Smooth muscle cell (in vitro differentiated cells): ENCODE results near the gene CSTF1. TPM values are rescaled to one million over a fixed set of nuclear protein-coding genes. Genes with fewer than 3 reads are reported as not detected.

ENCODE experiments used
- DNase-seq: peaks from one replicate; lab custom pipeline; 2025; ENCODE audit not compliant: unreplicated experiment; lab: John Stamatoyannopoulos, UW
- H2AFZ ChIP-seq: fragments of 200-600 bp; sonication (generic); 2 replicates; pipeline ENCODE4 v1.6.0; 2016; ENCODE audit warnings: antibody characterized with exemption, low read depth, mild to moderate bottlenecking
- H3F3A ChIP-seq: fragments of 200-600 bp; sonication (generic); 2 replicates; pipeline ENCODE4 v1.6.0; 2017; ENCODE audit warnings: antibody characterized with exemption, low read depth
- H3K27ac ChIP-seq: fragments of 200-600 bp; sonication (generic); 2 replicates; pipeline ENCODE4 v1.5.1; 2016; ENCODE audit warnings: low read depth, mild to moderate bottlenecking
- H3K27me3 ChIP-seq: fragments of 200-600 bp; sonication (generic); 2 replicates; pipeline ENCODE4 v1.6.1; 2016; ENCODE audit warnings: low read depth, mild to moderate bottlenecking
- H3K36me3 ChIP-seq: fragments of 200-600 bp; sonication (generic); 2 replicates; pipeline ENCODE4 v1.5.1; 2016; ENCODE audit warnings: low read depth
- H3K4me1 ChIP-seq: fragments of 200-600 bp; sonication (generic); 2 replicates; pipeline ENCODE4 v1.5.1; 2016; ENCODE audit warnings: low read depth
- H3K4me2 ChIP-seq: fragments of 200-600 bp; sonication (generic); 2 replicates; pipeline ENCODE4 v1.6.0; 2016; ENCODE audit warnings: mild to moderate bottlenecking
- H3K4me3 ChIP-seq: fragments of 200-600 bp; sonication (generic); 2 replicates; pipeline ENCODE4 v1.5.1; 2016; ENCODE audit warnings: mild to moderate bottlenecking
- H3K79me2 ChIP-seq: fragments of 200-600 bp; sonication (generic); 2 replicates; pipeline ENCODE4 v1.6.0; 2016; ENCODE audit warnings: low read depth, mild to moderate bottlenecking
- H3K9ac ChIP-seq: fragments of 200-600 bp; sonication (generic); 2 replicates; pipeline ENCODE4 v1.6.0; 2016; ENCODE audit warnings: low read depth
- H3K9me3 ChIP-seq: fragments of 200-600 bp; sonication (generic); replicated peaks from 2 replicates; pipeline ENCODE4 v1.5.1; 2016; ENCODE audit warnings: low read depth
- H4K20me1 ChIP-seq: fragments of 200-600 bp; sonication (generic); 2 replicates; pipeline ENCODE4 v1.6.0; 2016; ENCODE audit warnings: low read depth
- CTCF ChIP-seq: fragments of 200-600 bp; sonication (generic); IDR thresholded peaks from 2 replicates; pipeline ENCODE4 v1.5.1; 2017; ENCODE audit warnings: borderline replicate concordance, mild to moderate bottlenecking, antibody characterized with exemption; ENCODE audit not compliant: insufficient read depth, poor library complexity, severe bottlenecking
- WGBS: methylation state at CpG from one replicate; pipeline ENCODE4 v1.1.7; 2016; ENCODE audit warnings: low lambda C conversion rate; 5-methylcytosine and 5-hydroxymethylcytosine counted together
- polyA plus RNA-seq: library from polyadenylated mRNA; unstranded; fragments of >200 nt; fragmentation: Nextera tagmentation; extraction: Ambion mirVana; gene quantifications from 2 replicates; pipeline ENCODE4 v1.2.1, GENCODE V29; 2016
- total RNA-seq: library from RNA; depleted of rRNA; stranded (reverse); fragments of >200 nt; gene quantifications from 2 replicates; pipeline ENCODE4 v1.2.3, GENCODE V29; 2014

The CSTF1 gene
- total and polyA plus RNA-seq, 2 experiments from 2014 or later = 27.8 to 38.5 TPM

- TF ChIP-seq CTCF = no peak
These were observed 46.5 kb upstream of the CSTF1 start for GRCh38 chr20:56345911-56346310.

GRCh38 chr20:56347628-56348304 is 44.7 kb upstream of the CSTF1 start:
- Histone ChIP-seq H3K27ac (no peak overlapping the region), H3K4me3 (peak overlapping the region; percentile 27), H3F3A (no peaks in the 10 kb centered on the region), H4K20me1 (no peaks in the 10 kb centered on the region), H3K9ac (no peak overlapping the region), H3K9me3 (no peaks in the 10 kb centered on the region), H3K4me2 (peak overlapping the region; percentile 73), H2AFZ (peak overlapping the region; percentile 18), H3K27me3 (peaks cover 18% of the 10 kb centered on the region), H3K79me2 (no peaks in the 10 kb centered on the region), H3K36me3 (no peaks in the 10 kb centered on the region), H3K4me1 (peaks cover 21% of the 10 kb centered on the region)
- no peak for TF ChIP-seq CTCF
- WGBS = 21% methylated on average over 13 of the region's 13 CpGs
- no peak for DNase-seq

More at GRCh38 chr20:56345911-56346310, 46.5 kb upstream of the CSTF1 start:
- Histone ChIP-seq H3K9me3 (no peaks in the 10 kb centered on the region), H3K27ac (no peak overlapping the region), H3K9ac (no peak overlapping the region), H3K4me1 (peaks cover 21% of the 10 kb centered on the region), H4K20me1 (no peaks in the 10 kb centered on the region), H2AFZ (no peak overlapping the region), H3K36me3 (no peaks in the 10 kb centered on the region), H3F3A (no peaks in the 10 kb centered on the region), H3K27me3 (peaks cover 28% of the 10 kb centered on the region), H3K79me2 (no peaks in the 10 kb centered on the region), H3K4me3 (no peak overlapping the region), H3K4me2 (no peak overlapping the region)
- DNase-seq = no peak
- 87% methylated on average over 8 of the region's 8 CpGs for WGBS

- peaks cover 21% of the 10 kb centered on the region for H3K4me1 ChIP-seq
- H3K9ac ChIP-seq = no peak overlapping the region
- peak overlapping the region; percentile 73 for H3K4me2 ChIP-seq
- TF ChIP-seq CTCF = no peak
- H2AFZ ChIP-seq = peak overlapping the region; percentile 18
- H3K4me3 ChIP-seq = peak overlapping the region; percentile 27
- no peaks in the 10 kb centered on the region for H3K79me2 ChIP-seq
- no peak for DNase-seq
- H3K36me3 ChIP-seq = no peaks in the 10 kb centered on the region
- H4K20me1 ChIP-seq = no peaks in the 10 kb centered on the region
- H3F3A ChIP-seq = no peaks in the 10 kb centered on the region
- WGBS = 3% methylated on average over 5 of the region's 5 CpGs
- H3K27me3 ChIP-seq = peaks cover 13% of the 10 kb centered on the region
- H3K27ac ChIP-seq = no peak overlapping the region
- no peaks in the 10 kb centered on the region for H3K9me3 ChIP-seq
These were observed 44.1 kb upstream of the CSTF1 start for GRCh38 chr20:56348305-56348693.

GRCh38 chr20:56348746-56349145 is 43.7 kb upstream of the CSTF1 start:
- Histone ChIP-seq H3K27ac (no peak overlapping the region), H2AFZ (peak overlapping the region; percentile 18), H4K20me1 (no peaks in the 10 kb centered on the region), H3K9me3 (no peaks in the 10 kb centered on the region), H3F3A (no peaks in the 10 kb centered on the region), H3K36me3 (no peaks in the 10 kb centered on the region), H3K4me3 (peak overlapping the region; percentile 27), H3K4me2 (peak overlapping the region; percentile 73), H3K79me2 (no peaks in the 10 kb centered on the region), H3K9ac (no peak overlapping the region), H3K27me3 (peaks cover 8% of the 10 kb centered on the region), H3K4me1 (peaks cover 18% of the 10 kb centered on the region)
- no peak for TF ChIP-seq CTCF
- WGBS = 9% methylated on average over 3 of the region's 3 CpGs
- no peak for DNase-seq
